GM19240 (cell line): ENCODE data around the gene APBB2.

Experiments
- DNase-seq: peaks from one replicate; pipeline ENCODE4 v3.0.0; 2011; ENCODE audit warnings: low spot score; ENCODE audit not compliant: insufficient read length

APBB2 gene

GRCh38 chr4:41196633-41197332, 17.6 kb downstream of the APBB2 start:
- no peak for DNase-seq

- no peak for DNase-seq
These were observed 22.2 kb downstream of the APBB2 start for GRCh38 chr4:41192136-41192535.

- DNase-seq: no peak
These were observed 24.7 kb downstream of the APBB2 start for GRCh38 chr4:41189666-41190065.

GRCh38 chr4:41189076-41189475, 25.3 kb downstream of the APBB2 start:
- DNase-seq: no peak

- no peak for DNase-seq
These were observed 28.4 kb downstream of the APBB2 start for GRCh38 chr4:41185614-41186592.

GRCh38 chr4:41184009-41184408, 30.3 kb downstream of the APBB2 start:
- no peak for DNase-seq

- no peak for DNase-seq
These were observed 31.3 kb downstream of the APBB2 start for GRCh38 chr4:41183021-41183553.

- DNase-seq: no peak
These were observed 33.3 kb downstream of the APBB2 start for GRCh38 chr4:41181037-41181436.

- no peak for DNase-seq
These were observed 34.7 kb downstream of the APBB2 start for GRCh38 chr4:41179498-41180195.

- DNase-seq: no peak
These were observed 35.7 kb downstream of the APBB2 start for GRCh38 chr4:41178372-41179370.

GRCh38 chr4:41177016-41177415, 37.3 kb downstream of the APBB2 start:
- DNase-seq: no peak

- no peak for DNase-seq
These were observed 38.0 kb downstream of the APBB2 start for GRCh38 chr4:41176340-41176739.

GRCh38 chr4:41175794-41176193, 38.5 kb downstream of the APBB2 start:
- no peak for DNase-seq

- DNase-seq: no peak
These were observed 39.9 kb downstream of the APBB2 start for GRCh38 chr4:41174444-41174843.

GRCh38 chr4:41172786-41173185, 41.6 kb downstream of the APBB2 start:
- DNase-seq: no peak

GRCh38 chr4:41169256-41169800, 45.0 kb downstream of the APBB2 start:
- DNase-seq: no peak

GRCh38 chr4:41167191-41167590, 47.2 kb downstream of the APBB2 start:
- no peak for DNase-seq

- no peak for DNase-seq
These were observed 49.9 kb downstream of the APBB2 start for GRCh38 chr4:41164405-41164804.

GRCh38 chr4:41161355-41161754, 53.0 kb downstream of the APBB2 start:
- no peak for DNase-seq

GRCh38 chr4:41160856-41161255, 53.5 kb downstream of the APBB2 start:
- DNase-seq: no peak
